ENCODE measurements around the gene TNS1.

Gene TNS1

DNA sequence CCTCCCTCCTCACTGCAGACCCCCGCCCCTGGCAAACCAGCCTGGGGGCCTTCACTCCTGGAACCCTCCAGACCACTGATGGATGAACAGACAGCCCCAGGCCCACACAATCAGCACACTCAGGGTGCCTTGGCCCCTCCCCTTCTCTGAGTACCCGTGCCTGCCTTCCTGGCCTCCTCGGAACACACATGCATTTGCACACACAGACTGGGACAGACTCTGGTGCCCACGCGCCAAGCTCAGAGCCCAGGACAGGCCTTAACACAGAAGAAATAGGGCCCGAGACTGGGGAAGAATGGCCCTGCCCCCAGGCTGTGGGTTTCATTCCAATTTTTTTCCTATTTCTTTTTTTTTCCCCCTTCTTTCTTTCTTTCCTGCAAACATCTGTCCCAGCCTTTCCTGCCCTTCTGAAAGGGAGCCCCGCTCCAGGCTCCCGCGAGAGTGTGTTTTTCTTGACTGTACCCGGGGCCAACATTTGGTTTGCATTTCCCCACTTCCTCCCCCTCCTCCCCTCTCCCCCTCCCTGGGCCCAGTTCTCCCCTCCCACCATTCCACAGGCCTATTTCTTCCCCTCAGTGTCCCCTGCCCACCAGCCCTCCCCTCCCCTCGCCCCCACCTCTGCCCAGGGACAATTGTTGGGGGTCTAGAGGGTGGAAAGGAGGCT is 618 bp upstream of the TNS1 start:
- no peak overlapping the region for H3K4me3 ChIP-seq (replicated peaks; ENCODE audit: insufficient read depth, low read length)
- no peak overlapping the region for H3K27ac ChIP-seq (replicated peaks)
- peaks cover 2% of the 10 kb centered on the region for H3K27me3 ChIP-seq (ENCODE audit: insufficient read depth, poor library complexity, severe bottlenecking)
- TF ChIP-seq, protein P1, sequence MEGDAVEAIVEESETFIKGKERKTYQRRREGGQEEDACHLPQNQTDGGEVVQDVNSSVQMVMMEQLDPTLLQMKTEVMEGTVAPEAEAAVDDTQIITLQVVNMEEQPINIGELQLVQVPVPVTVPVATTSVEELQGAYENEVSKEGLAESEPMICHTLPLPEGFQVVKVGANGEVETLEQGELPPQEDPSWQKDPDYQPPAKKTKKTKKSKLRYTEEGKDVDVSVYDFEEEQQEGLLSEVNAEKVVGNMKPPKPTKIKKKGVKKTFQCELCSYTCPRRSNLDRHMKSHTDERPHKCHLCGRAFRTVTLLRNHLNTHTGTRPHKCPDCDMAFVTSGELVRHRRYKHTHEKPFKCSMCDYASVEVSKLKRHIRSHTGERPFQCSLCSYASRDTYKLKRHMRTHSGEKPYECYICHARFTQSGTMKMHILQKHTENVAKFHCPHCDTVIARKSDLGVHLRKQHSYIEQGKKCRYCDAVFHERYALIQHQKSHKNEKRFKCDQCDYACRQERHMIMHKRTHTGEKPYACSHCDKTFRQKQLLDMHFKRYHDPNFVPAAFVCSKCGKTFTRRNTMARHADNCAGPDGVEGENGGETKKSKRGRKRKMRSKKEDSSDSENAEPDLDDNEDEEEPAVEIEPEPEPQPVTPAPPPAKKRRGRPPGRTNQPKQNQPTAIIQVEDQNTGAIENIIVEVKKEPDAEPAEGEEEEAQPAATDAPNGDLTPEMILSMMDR (IDR thresholded peaks at IDR 0.05; ENCODE audit: insufficient read depth, low read length): no peak
- no peak for TF ChIP-seq SPI1 (IDR thresholded peaks at IDR 0.05; ENCODE audit: borderline replicate concordance, low read depth)
- TF ChIP-seq, protein P2, sequence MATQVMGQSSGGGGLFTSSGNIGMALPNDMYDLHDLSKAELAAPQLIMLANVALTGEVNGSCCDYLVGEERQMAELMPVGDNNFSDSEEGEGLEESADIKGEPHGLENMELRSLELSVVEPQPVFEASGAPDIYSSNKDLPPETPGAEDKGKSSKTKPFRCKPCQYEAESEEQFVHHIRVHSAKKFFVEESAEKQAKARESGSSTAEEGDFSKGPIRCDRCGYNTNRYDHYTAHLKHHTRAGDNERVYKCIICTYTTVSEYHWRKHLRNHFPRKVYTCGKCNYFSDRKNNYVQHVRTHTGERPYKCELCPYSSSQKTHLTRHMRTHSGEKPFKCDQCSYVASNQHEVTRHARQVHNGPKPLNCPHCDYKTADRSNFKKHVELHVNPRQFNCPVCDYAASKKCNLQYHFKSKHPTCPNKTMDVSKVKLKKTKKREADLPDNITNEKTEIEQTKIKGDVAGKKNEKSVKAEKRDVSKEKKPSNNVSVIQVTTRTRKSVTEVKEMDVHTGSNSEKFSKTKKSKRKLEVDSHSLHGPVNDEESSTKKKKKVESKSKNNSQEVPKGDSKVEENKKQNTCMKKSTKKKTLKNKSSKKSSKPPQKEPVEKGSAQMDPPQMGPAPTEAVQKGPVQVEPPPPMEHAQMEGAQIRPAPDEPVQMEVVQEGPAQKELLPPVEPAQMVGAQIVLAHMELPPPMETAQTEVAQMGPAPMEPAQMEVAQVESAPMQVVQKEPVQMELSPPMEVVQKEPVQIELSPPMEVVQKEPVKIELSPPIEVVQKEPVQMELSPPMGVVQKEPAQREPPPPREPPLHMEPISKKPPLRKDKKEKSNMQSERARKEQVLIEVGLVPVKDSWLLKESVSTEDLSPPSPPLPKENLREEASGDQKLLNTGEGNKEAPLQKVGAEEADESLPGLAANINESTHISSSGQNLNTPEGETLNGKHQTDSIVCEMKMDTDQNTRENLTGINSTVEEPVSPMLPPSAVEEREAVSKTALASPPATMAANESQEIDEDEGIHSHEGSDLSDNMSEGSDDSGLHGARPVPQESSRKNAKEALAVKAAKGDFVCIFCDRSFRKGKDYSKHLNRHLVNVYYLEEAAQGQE (IDR thresholded peaks at IDR 0.05; ENCODE audit: insufficient replicate concordance, low read depth): no peak
- no peak for TF ChIP-seq POLR2AphosphoS5 (IDR thresholded peaks at IDR 0.05; ENCODE audit: low read depth)
- no peak for TF ChIP-seq GABPA (IDR thresholded peaks at IDR 0.05; ENCODE audit: low read depth)
- no peak for DNase-seq (ENCODE audit: low read depth in 1 of 2, low spot score in 1 of 2)

DNA sequence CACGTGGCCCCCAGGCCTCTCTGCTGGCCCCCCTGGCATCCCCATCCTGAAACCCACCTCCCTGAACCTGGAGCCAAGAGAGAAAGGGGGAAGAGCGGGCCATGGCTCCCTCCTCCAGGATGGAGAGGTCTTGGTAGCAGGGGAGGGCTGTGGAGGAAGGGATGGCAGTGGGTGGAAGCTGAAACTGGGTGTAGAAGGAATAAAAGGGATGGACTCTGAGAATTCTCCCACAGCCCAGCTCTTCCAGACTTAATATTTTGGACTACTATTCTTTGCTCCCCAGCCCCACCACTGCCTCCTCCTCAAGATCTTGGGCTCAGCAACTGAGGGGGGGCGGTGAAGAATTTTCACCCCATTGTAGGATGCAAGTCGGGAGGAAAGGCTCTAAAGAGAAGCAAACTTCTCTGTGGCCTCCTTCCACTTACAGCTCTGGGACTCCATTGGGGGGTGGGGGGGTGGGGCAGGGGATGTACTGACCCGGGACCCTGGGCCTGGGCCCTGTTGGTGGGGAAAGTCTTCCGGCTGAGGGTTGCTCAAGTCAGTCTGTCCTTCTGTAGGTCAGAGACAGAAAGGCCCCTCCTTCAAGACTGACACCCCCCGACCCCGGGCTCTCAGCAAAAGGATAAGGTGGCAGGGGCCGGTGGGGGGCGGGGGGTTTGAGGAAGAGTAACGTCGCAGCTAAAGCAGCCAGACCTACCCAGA is 501 bp downstream of the TNS1 start:
- H3K27ac ChIP-seq (replicated peaks): no peak overlapping the region

DNA sequence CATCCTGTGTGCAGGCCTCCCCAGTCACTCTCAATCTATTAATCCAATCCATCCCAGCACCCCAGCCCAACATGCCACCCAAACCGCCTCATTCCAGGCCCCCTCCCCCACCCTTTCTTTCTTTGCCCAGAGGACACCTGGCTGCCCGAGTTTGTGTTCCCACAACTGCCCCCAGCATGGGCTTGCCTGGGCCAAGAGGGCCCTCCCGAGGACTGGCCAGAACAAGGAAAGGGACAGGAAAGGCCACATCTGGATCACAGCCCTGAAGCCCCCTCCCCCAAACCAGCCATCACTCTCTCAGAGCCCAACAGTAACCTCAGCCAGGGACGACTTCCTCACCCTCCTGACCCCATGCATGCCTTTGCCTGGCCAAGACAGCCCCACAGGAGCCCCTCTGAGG is 1.2 kb downstream of the TNS1 start:
- no peak overlapping the region for H3K27ac ChIP-seq (replicated peaks)
- no peak for TF ChIP-seq GABPA (IDR thresholded peaks at IDR 0.05; ENCODE audit: low read depth)
- TF ChIP-seq POLR2AphosphoS5 (IDR thresholded peaks at IDR 0.05; ENCODE audit: low read depth): no peak
- no peak for TF ChIP-seq SPI1 (IDR thresholded peaks at IDR 0.05; ENCODE audit: borderline replicate concordance, low read depth)
- TF ChIP-seq, protein P1 (IDR thresholded peaks at IDR 0.05; ENCODE audit: insufficient read depth, low read length): no peak
- TF ChIP-seq, protein P2 (IDR thresholded peaks at IDR 0.05; ENCODE audit: insufficient replicate concordance, low read depth): no peak
- no peak overlapping the region for H3K4me3 ChIP-seq (replicated peaks; ENCODE audit: insufficient read depth, low read length)
- DNase-seq (ENCODE audit: low read depth in 1 of 2, low spot score in 1 of 2): no peak
- no peaks in the 10 kb centered on the region for H3K27me3 ChIP-seq (ENCODE audit: insufficient read depth, poor library complexity, severe bottlenecking)

More for the DNA sequence above, 501 bp downstream of the TNS1 start:
- no peak for DNase-seq (ENCODE audit: low read depth in 1 of 2, low spot score in 1 of 2)
- no peak overlapping the region for H3K4me3 ChIP-seq (replicated peaks; ENCODE audit: insufficient read depth, low read length)
- TF ChIP-seq GABPA (IDR thresholded peaks at IDR 0.05; ENCODE audit: low read depth): no peak
- H3K27me3 ChIP-seq (ENCODE audit: insufficient read depth, poor library complexity, severe bottlenecking): no peaks in the 10 kb centered on the region

DNA sequence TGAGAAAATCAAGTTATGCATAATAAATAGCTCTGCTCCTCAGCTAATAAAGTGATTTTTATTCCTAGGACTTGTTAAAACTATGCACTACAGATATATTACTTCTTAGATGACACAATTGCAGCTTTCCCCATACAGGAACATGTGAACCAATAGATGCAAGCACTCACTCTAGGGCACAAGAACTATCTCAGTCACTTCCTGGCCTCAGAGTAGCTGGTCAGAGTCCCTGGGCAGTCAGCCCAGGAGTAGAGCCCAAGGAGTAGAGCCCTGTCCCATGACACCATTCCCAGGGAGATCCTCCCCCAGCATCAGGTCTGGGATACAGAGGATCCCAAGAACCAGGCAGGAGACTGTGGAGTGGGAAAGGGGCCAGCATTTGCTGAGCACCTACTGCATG is 2.7 kb downstream of the TNS1 start:
- no peak for TF ChIP-seq GABPA (IDR thresholded peaks at IDR 0.05; ENCODE audit: low read depth)
- TF ChIP-seq, protein P1 (IDR thresholded peaks at IDR 0.05; ENCODE audit: insufficient read depth, low read length): no peak
- TF ChIP-seq SPI1 (IDR thresholded peaks at IDR 0.05; ENCODE audit: borderline replicate concordance, low read depth): no peak
- TF ChIP-seq, protein P2 (IDR thresholded peaks at IDR 0.05; ENCODE audit: insufficient replicate concordance, low read depth): no peak
- TF ChIP-seq POLR2AphosphoS5 (IDR thresholded peaks at IDR 0.05; ENCODE audit: low read depth): no peak
- DNase-seq (ENCODE audit: low read depth in 1 of 2, low spot score in 1 of 2): no peak
- Histone ChIP-seq H3K27me3 (ENCODE audit: insufficient read depth, poor library complexity, severe bottlenecking) (no peaks in the 10 kb centered on the region), H3K27ac (replicated peaks) (no peak overlapping the region), H3K4me3 (replicated peaks; ENCODE audit: insufficient read depth, low read length) (no peak overlapping the region)
